Ecto neural progenitor cell (in vitro differentiated cells): ENCODE results near the gene HMCN1.

Experiments used
- DNase-seq: peaks from one replicate; pipeline ENCODE4 v3.0.0-alpha.2; 2018; ENCODE audit warnings: low spot score

Gene HMCN1

DNA sequence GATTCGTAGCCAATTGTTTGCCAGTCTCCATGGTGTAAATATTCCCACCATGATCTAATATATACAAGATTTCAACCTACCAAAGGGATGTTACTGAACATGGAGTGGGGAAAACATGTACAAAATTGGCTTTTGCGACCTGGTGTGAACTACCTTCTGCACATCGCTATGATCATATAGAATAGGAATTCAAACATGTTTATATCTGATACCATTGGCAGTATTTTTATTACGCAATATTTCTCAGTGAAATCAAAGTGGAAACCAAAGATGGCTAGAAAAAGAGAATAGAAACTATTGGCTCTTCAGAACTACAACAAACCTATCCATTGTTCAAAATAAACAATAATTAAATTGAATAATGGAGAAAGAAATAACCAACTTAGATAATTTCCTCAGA lies 355.7 kb downstream of the HMCN1 start:
- DNase-seq = no peak

DNA sequence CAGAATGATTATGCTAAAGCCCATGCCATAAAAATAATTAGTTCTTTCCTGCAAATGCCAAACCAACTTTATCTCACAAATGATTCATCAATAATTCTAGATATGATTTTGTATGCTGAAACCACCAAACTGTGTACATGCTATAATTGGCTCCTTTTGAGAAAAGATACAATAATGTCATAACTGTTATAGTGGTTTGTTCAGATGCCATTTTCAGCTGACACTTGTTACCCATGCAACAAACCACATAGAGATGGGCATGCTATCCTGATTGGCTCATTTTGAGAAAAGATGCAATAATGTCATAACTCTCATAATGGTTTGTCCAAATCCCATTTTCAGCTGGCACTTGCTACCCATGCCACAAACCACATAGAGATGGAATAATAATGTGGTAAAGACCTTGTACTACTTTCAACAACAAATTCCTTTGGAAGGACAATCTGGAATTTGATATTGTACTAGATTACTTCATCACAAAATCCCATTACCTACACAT lies 357.1 kb downstream of the HMCN1 start:
- no peak for DNase-seq

DNA sequence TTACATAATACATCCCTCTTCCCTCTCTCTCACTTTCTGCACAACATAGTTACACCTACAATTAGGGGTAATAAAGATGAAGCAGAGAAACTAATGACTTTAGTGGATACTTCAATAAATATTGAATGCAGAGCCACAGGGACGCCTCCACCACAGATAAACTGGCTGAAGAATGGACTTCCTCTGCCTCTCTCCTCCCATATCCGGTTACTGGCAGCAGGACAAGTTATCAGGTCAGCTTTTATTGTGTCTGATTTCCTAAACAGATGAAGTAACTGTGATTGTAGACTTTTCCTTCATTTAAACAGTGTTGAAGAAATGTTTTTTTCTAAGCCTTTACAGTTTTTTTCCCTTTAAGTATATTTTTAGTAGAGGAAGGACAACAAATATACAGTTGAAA lies 359.2 kb downstream of the HMCN1 start:
- no peak for DNase-seq

DNA sequence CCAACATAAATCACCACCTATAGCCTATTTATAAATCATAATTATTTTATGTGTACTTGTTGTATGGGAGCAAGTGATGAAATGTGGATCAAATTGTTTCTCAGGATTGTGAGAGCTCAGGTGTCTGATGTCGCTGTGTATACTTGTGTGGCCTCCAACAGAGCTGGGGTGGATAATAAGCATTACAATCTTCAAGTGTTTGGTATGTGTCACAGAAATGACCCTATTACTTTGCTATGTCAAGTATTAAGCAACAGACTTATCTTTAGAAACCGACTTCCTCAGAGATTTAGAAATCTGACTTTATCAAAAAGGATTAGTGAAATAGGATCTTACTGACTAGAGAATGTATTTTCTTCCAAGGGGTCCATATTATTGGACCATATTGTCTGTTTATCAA lies 360.0 kb downstream of the HMCN1 start:
- no peak for DNase-seq

DNA sequence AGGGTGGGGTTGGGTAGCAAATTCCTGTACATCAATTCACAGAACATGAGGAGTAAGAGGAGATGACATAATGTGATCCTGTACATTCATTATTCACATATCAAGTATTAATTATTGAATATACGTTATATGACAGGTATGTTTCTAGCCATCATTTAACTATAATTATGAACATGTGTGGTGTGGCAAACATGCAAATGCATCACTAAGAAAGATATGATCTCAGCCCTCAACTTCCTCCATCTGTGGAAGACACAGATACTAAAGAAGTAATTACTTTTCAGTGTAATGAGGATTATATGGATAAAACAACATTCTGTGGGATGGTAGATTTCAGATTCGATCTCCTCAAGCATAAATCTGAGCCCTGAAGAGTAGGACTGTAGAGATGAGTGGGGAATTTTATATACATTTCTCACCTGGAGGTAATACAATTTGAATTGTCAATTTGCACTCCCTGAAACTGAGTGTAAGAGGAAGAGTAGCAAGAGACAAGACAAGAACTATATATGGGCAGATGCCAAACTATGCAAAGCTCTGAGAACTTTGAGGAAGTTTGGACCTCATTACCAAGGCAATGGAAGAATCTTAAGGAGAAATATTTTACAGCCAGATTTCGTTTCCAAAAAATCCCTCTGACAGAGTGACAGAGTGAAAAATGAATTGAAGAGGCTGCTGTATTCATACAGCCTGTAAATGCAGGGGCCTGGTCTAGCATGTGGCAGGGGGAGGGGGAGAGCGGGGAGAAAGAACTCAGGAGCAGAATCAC lies 365.3 kb downstream of the HMCN1 start:
- no peak for DNase-seq

DNA sequence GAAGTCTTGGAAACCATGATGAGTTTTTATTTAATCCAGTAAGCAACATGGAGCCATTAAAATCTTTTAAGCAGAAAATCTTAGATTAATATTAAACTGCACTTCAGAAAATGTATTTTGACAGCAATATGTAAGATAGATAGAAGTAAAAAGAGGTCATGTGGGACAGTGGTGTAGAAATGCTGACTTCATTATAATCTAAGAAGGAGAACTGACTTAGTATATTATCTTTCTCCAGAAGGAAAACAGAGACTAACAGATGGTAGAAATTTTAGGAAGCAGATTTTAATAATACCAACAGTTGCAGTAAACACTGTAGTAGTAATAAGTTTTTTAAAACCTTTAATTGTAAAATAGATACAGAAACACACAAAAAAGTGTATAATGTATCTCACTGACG lies 367.9 kb downstream of the HMCN1 start:
- DNase-seq = no peak

DNA sequence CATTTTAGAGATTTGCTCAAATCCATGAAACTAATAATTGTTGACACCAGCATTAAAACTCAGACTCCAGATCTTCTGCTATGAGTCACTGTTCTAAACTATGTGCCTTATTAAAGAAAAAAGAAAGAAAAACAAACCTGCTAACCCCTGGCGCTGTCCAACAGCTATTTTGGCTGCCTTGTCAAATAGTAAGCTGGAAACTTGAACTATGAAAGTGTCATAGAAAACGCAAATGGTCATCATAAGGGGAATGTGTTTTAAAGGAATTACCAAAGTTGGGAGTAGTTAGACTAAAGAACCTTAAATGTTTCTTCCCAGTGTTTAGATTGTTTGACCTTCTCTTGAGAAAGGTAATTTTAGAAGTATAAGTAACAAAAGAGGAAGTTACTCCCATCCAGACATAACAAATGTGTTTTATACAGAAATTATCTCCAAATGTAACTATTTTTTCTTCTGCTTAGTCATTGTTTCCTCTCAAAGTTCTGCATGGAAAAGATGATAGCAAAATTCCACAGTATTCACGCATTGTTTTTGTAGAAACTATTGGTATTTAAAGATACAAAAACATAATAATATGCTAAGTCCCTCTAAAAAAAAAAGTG lies 368.5 kb downstream of the HMCN1 start:
- no peak for DNase-seq

DNA sequence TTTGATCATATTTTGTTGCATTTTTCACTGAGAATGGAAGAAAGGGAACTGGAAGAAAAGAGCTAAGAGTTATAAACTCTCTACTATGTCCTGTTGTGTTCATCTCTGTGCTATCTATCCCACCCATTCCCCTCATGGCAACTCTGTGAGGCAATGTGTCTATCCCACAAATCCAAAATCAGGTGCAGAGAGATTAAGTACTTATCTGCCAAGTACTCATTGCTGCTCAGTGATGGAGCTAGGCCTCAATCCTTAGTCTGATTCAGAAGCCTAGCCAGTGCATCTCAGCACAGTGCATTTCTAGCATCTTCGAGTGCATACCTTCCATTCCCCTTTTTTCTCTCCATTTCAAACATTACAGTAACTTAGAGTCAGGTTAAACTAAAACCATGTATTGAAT lies 370.3 kb downstream of the HMCN1 start:
- DNase-seq = no peak

DNA sequence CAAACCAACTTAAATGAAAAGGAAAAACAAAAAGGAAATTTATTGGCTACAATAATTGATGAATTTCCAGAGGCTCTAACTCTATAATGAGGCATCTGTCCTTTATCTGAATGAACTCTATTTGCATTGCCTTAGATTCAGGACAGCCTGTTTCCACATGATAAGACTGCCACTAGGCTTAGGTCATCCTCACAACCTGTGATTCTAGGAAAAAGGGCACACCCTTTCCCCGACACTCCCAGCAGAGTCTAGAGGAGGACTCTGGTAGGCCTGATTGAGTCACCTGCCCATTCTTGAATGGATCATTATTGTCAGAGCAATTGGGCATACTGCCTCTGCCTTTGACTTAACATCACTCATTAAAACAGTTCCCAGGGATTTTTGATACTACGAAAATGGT lies 378.1 kb downstream of the HMCN1 start:
- no peak for DNase-seq

DNA sequence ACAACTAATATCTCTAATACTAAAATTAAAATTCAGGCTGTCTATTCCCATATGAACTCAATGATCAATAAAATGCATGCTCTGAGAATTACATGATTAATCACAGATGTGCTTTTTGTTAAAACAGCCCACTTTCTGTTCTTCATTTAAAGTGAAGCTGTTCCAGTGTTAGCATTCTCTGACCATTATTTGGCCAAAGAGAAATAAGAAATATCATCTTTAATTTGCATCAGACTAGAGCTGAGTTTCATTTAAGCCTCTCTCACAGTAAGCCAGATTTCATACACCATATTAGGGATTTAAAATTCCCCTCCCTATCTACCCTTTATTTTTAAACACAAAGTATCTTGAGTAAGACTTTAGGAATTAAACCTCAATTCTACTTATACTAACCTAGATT lies 379.3 kb downstream of the HMCN1 start:
- DNase-seq = no peak

DNA sequence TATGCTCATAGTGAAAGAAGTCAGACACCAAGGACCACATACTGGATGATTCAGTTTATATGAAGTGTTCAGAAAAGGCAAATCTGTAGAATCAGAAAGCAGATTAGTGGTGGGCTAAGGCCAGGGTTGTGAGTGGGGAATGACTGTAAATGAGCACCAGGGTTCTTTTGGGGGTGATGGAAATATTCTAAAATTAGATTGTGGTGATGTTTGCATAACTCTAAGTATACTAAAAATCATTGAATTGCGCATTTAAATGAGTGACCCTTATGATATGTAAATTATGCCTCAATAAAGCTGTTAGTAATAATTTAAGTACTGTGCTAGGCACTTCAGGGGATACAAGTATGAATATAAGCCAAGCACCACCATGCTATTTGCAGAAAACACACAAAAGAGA lies 384.5 kb downstream of the HMCN1 start:
- DNase-seq = no peak

DNA sequence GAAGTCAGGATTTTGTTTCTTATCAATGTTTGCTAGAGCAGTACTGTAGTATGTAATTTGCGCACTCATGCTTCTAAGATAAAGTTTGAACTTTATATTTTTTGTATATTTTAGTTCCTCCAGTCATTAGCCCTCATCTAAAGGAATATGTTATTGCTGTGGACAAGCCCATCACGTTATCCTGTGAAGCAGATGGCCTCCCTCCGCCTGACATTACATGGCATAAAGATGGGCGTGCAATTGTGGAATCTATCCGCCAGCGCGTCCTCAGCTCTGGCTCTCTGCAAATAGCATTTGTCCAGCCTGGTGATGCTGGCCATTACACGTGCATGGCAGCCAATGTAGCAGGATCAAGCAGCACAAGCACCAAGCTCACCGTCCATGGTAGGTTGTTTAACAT lies 388.6 kb downstream of the HMCN1 start:
- no peak for DNase-seq

DNA sequence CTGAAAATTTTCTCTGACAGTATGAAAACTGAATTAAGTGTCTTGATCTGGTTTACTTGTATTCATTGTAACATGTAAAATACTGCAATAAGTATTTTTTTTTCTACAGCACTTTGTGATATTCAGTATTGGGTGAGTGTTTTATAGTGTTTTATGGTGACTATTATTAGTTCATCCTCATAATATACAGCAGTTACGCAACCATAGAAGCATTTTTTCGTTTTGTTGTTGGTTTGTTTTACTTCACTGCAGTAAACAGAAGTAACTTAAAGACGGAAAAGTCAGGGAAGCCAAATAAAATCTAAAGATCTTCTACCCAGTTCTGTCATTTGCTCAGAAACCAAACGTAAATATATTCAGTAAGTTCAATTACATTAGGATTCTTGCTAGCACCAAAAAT lies 390.8 kb downstream of the HMCN1 start:
- no peak for DNase-seq

DNA sequence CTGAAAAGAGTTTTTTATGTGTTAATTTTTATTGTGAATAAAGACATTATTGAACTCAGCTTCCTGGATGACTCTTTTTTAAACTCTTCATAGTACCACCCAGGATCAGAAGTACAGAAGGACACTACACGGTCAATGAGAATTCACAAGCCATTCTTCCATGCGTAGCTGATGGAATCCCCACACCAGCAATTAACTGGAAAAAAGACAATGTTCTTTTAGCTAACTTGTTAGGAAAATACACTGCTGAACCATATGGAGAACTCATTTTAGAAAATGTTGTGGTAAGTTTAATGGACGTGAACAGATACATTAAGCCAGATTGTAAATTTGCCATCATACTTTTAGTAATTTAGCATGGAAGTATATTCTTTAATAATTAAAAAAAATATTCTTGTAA lies 391.3 kb downstream of the HMCN1 start:
- DNase-seq = no peak

DNA sequence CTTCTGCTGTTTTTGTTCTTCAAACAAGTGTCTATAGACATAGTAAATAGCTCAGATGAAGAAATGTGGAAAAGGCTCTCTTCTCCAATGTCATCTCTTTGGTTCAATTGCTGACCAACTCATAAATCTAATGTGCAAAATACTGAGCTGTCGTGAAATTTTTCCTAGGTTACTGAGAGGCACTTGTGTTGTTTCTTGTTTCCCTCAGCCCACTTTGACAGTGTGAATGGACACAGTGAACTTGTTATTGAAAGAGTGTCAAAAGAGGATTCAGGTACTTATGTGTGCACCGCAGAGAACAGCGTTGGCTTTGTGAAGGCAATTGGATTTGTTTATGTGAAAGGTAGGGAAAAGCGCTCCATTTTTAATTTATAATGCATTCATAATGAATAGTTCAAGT lies 395.6 kb downstream of the HMCN1 start:
- no peak for DNase-seq

DNA sequence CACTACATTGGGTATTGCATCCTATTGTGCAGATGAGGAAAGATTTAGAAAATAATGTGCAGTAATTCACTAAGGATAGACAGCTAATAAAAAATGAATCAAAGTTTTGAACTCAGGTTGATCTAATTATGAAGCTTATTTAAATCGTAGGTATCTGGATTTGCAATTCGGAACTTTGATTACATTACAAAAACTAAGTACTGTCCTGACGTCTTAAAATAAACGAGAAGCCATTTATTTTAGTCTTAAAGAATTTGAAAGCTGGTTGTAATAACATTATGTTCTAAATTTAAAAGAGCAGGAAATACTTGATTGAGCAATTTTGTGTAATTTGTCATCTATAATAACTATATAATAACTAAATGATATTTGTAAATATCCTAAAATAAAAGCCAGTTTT lies 404.9 kb downstream of the HMCN1 start:
- DNase-seq = no peak

DNA sequence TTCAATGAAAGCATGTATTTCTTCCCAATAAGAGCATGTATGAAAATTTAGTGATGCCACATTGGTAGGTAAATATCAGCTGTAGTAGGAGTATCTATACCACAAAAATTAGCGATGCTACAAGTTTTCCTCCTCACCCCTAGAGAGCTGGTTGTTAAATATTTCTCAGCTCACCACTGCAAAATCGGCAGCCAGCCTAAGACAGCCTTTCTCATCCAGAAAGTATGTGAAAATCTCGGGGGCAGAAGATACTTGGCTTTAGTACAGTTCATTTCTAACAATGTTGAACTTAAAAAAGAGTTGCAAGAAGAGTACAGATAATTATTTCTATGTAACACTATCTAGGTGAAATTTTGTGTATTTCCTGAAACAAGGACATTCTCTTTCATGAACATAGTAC lies 405.5 kb downstream of the HMCN1 start:
- DNase-seq = no peak

DNA sequence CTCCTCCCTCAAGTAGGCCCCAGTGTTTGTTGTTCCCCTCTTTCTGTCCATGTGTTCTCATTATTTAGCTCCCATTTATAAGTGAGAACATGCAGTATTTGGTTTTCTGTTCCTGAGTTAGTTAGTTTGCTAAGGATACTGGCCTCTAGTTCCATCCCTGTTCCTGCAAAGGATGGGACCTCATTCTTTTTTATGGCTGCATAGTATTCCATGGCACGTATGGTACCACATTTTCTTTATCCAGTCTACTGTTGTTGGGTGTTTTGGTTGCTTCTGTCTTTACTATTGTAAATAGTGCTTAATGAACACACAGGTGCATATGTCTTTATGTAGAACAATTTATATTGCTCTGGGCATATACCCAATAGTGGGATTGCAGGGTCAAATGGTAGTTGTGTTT lies 408.0 kb downstream of the HMCN1 start:
- no peak for DNase-seq

DNA sequence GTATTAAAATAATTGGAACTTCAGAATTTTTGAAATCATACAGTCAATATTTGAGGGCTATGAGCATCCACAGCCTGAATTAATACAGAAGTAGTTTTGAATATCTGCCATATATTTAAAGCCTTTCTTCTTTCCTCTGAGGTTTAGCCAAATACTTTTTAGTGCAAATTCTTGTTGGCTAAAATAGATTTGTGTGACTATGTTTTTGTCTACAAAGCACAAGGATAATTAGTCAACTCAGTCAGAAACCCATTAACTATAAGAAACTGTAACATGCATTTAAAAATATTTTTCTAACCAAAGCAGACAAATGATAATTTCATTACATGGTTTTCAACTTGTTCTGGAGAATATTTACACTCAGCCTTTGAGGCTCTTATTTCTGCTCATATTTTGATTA lies 408.7 kb downstream of the HMCN1 start:
- DNase-seq = no peak

DNA sequence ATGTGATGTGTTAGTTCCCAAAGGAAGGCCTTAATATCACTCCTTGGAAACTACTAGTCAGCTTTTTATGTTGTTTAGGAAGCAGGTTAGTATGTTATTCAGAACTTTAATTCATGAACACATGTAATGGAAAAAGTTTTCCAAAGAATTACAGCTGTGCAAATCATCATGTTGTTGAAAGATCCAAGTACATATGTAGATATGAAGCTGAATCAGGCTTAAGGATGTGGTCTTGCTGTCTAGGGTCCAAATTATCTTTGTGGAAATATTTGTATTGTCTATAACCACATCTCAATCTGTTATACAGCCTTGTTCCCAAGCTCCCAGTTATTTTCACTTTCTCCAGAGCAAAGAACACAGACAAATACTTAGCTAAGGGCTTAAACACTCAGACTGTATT lies 409.3 kb downstream of the HMCN1 start:
- DNase-seq = no peak

DNA sequence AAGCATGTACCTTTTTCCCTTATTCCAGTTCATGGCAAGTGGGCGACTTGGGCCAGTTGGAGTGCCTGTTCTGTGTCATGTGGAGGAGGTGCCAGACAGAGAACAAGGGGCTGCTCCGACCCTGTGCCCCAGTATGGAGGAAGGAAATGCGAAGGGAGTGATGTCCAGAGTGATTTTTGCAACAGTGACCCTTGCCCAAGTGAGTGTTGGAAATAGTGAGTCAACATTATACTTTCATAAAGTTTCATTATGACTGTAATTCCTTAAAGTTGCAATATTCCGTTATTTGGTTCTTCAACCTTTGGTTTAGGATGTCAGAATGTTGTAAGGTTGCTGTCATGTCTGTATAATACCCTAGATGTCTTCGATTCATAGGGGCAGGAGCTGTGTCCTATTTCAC lies 410.3 kb downstream of the HMCN1 start:
- DNase-seq = no peak

DNA sequence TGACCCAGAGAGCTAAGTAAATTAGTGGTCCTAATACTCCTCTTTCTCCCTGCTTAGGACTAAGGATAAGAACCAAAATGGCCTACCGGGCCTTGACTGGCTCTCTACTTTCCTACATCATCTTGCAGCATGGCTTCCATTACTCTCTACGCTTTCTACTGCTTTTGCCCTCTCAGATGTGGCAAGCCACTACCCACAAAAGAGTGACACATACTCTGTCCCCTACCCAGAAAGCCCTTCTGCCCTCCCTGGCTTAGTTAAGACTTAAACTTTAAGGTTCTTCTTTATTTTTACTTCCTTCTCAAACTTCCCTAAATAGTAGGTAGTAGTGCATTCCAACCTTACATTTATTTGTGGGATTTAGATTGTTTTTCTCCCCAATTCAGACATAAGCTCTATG lies 412.8 kb downstream of the HMCN1 start:
- DNase-seq = no peak

DNA sequence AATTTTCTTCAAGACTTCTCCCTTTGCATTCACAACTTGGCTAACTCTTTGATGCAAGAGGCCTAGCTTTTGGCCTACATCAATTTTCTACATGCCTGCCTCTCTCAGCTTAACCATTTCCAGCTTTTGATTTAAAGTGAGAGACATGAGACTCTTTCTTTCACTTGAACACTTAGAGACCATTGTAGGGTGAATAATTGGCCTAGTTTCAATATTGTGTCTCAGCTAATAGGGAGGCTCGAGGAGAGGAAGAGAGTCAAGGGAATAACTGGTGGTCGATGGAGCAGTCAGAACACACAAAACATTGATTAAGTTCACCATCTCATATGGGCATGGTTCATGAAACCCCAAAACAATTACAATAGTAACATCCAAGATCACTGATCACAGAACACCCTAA lies 415.4 kb downstream of the HMCN1 start:
- no peak for DNase-seq

DNA sequence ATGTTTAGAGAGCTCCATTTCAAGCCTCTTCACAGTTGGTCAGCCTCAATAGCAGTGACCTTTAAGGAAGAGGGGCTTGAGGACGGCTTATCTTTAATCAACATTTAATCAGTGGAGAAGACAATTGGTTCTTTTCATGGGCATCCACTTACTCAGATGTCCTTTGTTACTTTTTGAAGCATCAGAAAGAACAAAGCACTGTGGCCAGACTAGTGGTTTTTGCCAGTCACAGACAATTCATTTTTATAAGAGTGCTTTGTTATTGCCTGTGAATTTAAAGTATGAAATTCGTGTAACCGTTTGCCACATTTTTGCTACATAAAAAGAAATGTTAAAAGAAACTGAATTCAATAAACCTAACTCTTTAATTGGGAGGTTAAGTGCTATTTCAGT lies 418.0 kb downstream of the HMCN1 start:
- no peak for DNase-seq
